Heart right ventricle (tissue), 16 donors: ENCODE results near the gene CCL14. TPM values are rescaled to one million over a fixed set of nuclear protein-coding genes. Genes with fewer than 3 reads are reported as not detected.
"Not testable (repeated sequence)": the region's sequence is repeated elsewhere in the genome, so short reads cannot be mapped to it uniquely, and the experiment has no call there.

Source experiments
- ATAC-seq, 8 donors: fragments of 200-7000 bp; cut with Tn5 transposase; one replicate each; pipeline ENCODE4 v1.9.1; 2020; ENCODE audit warnings: mild to moderate bottlenecking in 8 of 8, moderate library complexity in 8 of 8, moderate number of reproducible peaks in 1 of 8
- DNase-seq, 2 donors: peaks; one replicate each; pipeline ENCODE4 v3.0.0-alpha.2; 2020
- H3K27ac ChIP-seq, 10 donors: fragments of 200-600 bp; sonication (generic) in 2 of 10; one replicate each; pipeline versions ENCODE4 v1.5.0 to v1.8.0; 2020 to 2022; ENCODE audit warnings: mild to moderate bottlenecking in 3 of 10
- H3K27me3 ChIP-seq, 7 donors: fragments of 200-600 bp; one replicate each; pipeline ENCODE4 v1.8.0; 2021 to 2022; ENCODE audit warnings: mild to moderate bottlenecking in 2 of 7
- H3K36me3 ChIP-seq, 9 donors: fragments of 200-600 bp; sonication (generic) in 1 of 9; one replicate each; pipeline versions ENCODE4 v1.5.0 to v1.8.0; 2020 to 2022; ENCODE audit warnings: mild to moderate bottlenecking in 2 of 9
- H3K4me1 ChIP-seq, 9 donors: fragments of 200-600 bp; sonication (generic) in 1 of 9; one replicate each; pipeline versions ENCODE4 v1.5.0 to v1.8.0; 2020 to 2022; ENCODE audit warnings: mild to moderate bottlenecking in 4 of 9
- H3K4me3 ChIP-seq, 10 donors: fragments of 200-600 bp; sonication (generic) in 2 of 10; one replicate each; pipeline versions ENCODE4 v1.5.0 to v1.8.0; 2020 to 2022; ENCODE audit warnings: mild to moderate bottlenecking in 7 of 10, moderate library complexity in 2 of 10
- H3K9me3 ChIP-seq, 11 donors: fragments of 200-600 bp in 10 of 11; sonication (generic) in 2 of 11; one replicate each; pipeline versions ENCODE4 v1.5.0 to v1.8.0; 2013 to 2022; ENCODE audit warnings: mild to moderate bottlenecking in 2 of 11, control low read depth in 1 of 11, moderate library complexity in 1 of 11
- CTCF ChIP-seq, 9 donors: fragments of 200-600 bp; sonication (generic) in 2 of 9; IDR thresholded peaks; one replicate each; pipeline versions ENCODE4 v1.5.0 to v1.8.0; 2021 to 2022; ENCODE audit warnings: antibody characterized with exemption in 9 of 9, mild to moderate bottlenecking in 5 of 9, moderate library complexity in 1 of 9
- WGBS, 2 donors: extraction: QIAGEN DNeasy Blood & Tissue Kit; methylation state at CpG; one replicate each; pipeline ENCODE4 v1.1.7; 2013; ENCODE audit warnings: inconsistent platforms in 1 of 2; 5-methylcytosine and 5-hydroxymethylcytosine counted together
- intact Hi-C, 10 donors: fragments of 100-400 bp; cut with DNase I; formaldehyde crosslinking; loops; one replicate each; pipeline versions ENCODE4 v1.11.1 to v1.14.2; 2022
- polyA plus RNA-seq, 2 donors: library from polyadenylated mRNA; stranded (reverse); fragments of 200-250 nt; gene quantifications; one replicate each; pipeline ENCODE4 v1.2.3, GENCODE V29; 2013
- total RNA-seq, 10 donors: library from RNA; stranded (reverse); fragmentation: NEBNext Ultra II Directional in 3 of 10; extraction: Animal tissue kit (Norgen Biotek cat#: 25700) in 3 of 10; gene quantifications; one replicate each; pipeline versions ENCODE4 v1.2.1 to v1.2.4, GENCODE V29; 2021 to 2023
- donor health status: Arrhythmogenic right ventricular cardiomyopathy.
- donor health status: ischemic (EF 13 %, LVEDD 7.1; RV severe dilation, severe dysfunction).
- donor health status: healthy with polysubstance abuse.
- donor health status: DM: no; HTN: yes; CAD: no.
- donor health status: DM: no; HTN: no; CAD: no.
- donor health status: ischemic (EF 25% LVEDD 6.9; RV normal size, moderate dysfunction).
- donor health status: ischemic (EF 25% LVEDD 5.7; RV mildly dilated, moderate dysfunction).
- donor health status: healthy.
- donor health status: DM: yes; HTN: yes; CAD: no.
- donor health status: Ischemic cardiomyopathy.
- donor health status: ischemic (EF 35%, LVEDD 5.7; RV mildly dilated, moderate dysfunction).
- donor health status: nonischemic (EF 11% LVEDD 7.7; RV severe dilation, severe dysfunction).
- donor health status: DM: yes; HTN: yes; CAD: no.
- donor health status: PGD.
- donor health status: ischemic (EF 29% LVEDD 5.4; RV normal size, mild dysfunction).
- donor health status: nonischemic (EF 23%, LVEDD 6.1; RV moderate dilation, normal function).

The CCL14 gene
- total and polyA plus RNA-seq, 12 donors: 1.0 to 77.3 (median 5.6) TPM

GRCh38 chr17:36016555-36016954, 30.0 kb upstream of the CCL14 start:
- no peaks in the 10 kb centered on the region for H3K27me3 ChIP-seq
- ATAC-seq (no peak), DNase-seq (no peak)
- H3K9me3 ChIP-seq: peaks cover 0 to 13% (median 3%) of the 10 kb centered on the region in 11 donors
- WGBS, 2 donors: 93 to 96% methylated on average over 2 of the region's 2 CpGs
- no peaks in the 10 kb centered on the region for H3K36me3 ChIP-seq
- intact Hi-C loops: no loop called here
- no peak for TF ChIP-seq CTCF (IDR thresholded peaks at IDR 0.05)
- H3K4me1 ChIP-seq: peaks cover 0 to 15% (median 0%) of the 10 kb centered on the region in 9 donors
- H3K27ac ChIP-seq: no peak overlapping the region
- no peak overlapping the region for H3K4me3 ChIP-seq

GRCh38 chr17:36015895-36016294, 29.4 kb upstream of the CCL14 start:
- ATAC-seq, intact Hi-C loops: not testable (repeated sequence)
- 89% methylated on average over 4 of the region's 4 CpGs for WGBS, 2 donors

GRCh38 chr17:36014946-36015345, 28.4 kb upstream of the CCL14 start:
- Histone ChIP-seq H3K4me3 (no peak overlapping the region), H3K27me3 (no peaks in the 10 kb centered on the region), H3K27ac (no peak overlapping the region), H3K4me1 (peaks cover 0 to 15% (median 0%) of the 10 kb centered on the region in 9 donors), H3K36me3 (no peaks in the 10 kb centered on the region), H3K9me3 (peaks cover 0 to 19% (median 3%) of the 10 kb centered on the region in 11 donors)
- no peak for DNase-seq
- WGBS, 2 donors: 81 to 82% methylated on average over 5 of the region's 5 CpGs
- TF ChIP-seq CTCF (IDR thresholded peaks at IDR 0.05): no peak
- no peak for ATAC-seq
- intact Hi-C loops: no loop called here

More at GRCh38 chr17:36015895-36016294, 29.4 kb upstream of the CCL14 start:
- H3K36me3 ChIP-seq, DNase-seq, H3K4me3 ChIP-seq, H3K27me3 ChIP-seq, H3K27ac ChIP-seq: not testable (repeated sequence)
- Histone ChIP-seq H3K4me1 (peaks cover 0 to 15% (median 0%) of the 10 kb centered on the region in 9 donors), H3K9me3 (peaks cover 0 to 18% (median 3%) of the 10 kb centered on the region in 11 donors)

- intact Hi-C loops: no loop called here
- DNase-seq: no peak
- Histone ChIP-seq H3K4me3 (no peak overlapping the region), H3K36me3 (no peaks in the 10 kb centered on the region), H3K4me1 (no peaks in the 10 kb centered on the region), H3K27ac (no peak overlapping the region), H3K27me3 (no peaks in the 10 kb centered on the region), H3K9me3 (peaks cover 0 to 38% (median 4%) of the 10 kb centered on the region in 11 donors)
- 71 to 72% methylated on average over 2 of the region's 2 CpGs for WGBS, 2 donors
- no peak for TF ChIP-seq CTCF (IDR thresholded peaks at IDR 0.05)
- no peak for ATAC-seq
Observed at GRCh38 chr17:36011201-36011600, 24.7 kb upstream of the CCL14 start.

GRCh38 chr17:36008998-36009665, 22.6 kb upstream of the CCL14 start:
- no peaks in the 10 kb centered on the region for H3K4me1 ChIP-seq
- ATAC-seq (no peak), DNase-seq (no peak)
- no peak overlapping the region for H3K4me3 ChIP-seq
- intact Hi-C loops: loop anchor here in 1 of 10 donors (10.0 kb wide), 1 partner anchor 56 kb away; the partner anchor contains the start of gene CCL18
- H3K9me3 ChIP-seq: peaks cover 0 to 38% (median 4%) of the 10 kb centered on the region in 11 donors
- H3K27me3 ChIP-seq: peaks cover 0 to 6% (median 0%) of the 10 kb centered on the region in 7 donors
- H3K27ac ChIP-seq: no peak overlapping the region
- 79% methylated on average over 14 of the region's 14 CpGs for WGBS, 2 donors
- peak in 5 of 9 donors; percentile 12 to 43 (median 24) for TF ChIP-seq CTCF (IDR thresholded peaks at IDR 0.05)
- no peaks in the 10 kb centered on the region for H3K36me3 ChIP-seq
